OCI-LY7 (cell line): ENCODE results near the gene SLC13A5.

Experiments
- CTCF ChIP-seq: fragments of 200-600 bp; sonication (generic); conservative IDR thresholded peaks from 2 replicates; pipeline ENCODE4 v1.5.1; 2014; ENCODE audit warnings: mild to moderate bottlenecking, antibody characterized with exemption, low read length, moderate library complexity, mixed read lengths
- EZH2phosphoT487 ChIP-seq: fragments of 200-600 bp; sonication (generic); IDR thresholded peaks from 2 replicates; pipeline ENCODE4 v1.6.1; 2018; ENCODE audit warnings: low read depth, borderline replicate concordance, mild to moderate bottlenecking, mixed run types, antibody characterized with exemption, low read length, moderate library complexity, mixed read lengths

GRCh38 chr17:6667516-6667915 is 45.7 kb downstream of the SLC13A5 start:
- TF ChIP-seq CTCF: no peak
- no peak for TF ChIP-seq EZH2phosphoT487
